Mesodermal cell (in vitro differentiated cells): ENCODE data around the gene AGAP1.
"Not testable (repeated sequence)": the region's sequence is repeated elsewhere in the genome, so short reads cannot be mapped to it uniquely, and the experiment has no call there.

ENCODE experiments used
- H3K27ac ChIP-seq: 2 replicates; pipeline ENCODE4 v1.7.0; 2013; ENCODE audit warnings: mild to moderate bottlenecking, low read depth, low read length, moderate library complexity; ENCODE audit not compliant: severe bottlenecking
- H3K36me3 ChIP-seq: 2 replicates; pipeline ENCODE4 v1.7.1; 2013; ENCODE audit warnings: mild to moderate bottlenecking, low read length, moderate library complexity; ENCODE audit not compliant: control insufficient read depth, insufficient read depth
- H3K4me1 ChIP-seq: one replicate; pipeline ENCODE4 v1.7.1; 2013; ENCODE audit warnings: mild to moderate bottlenecking, low read length; ENCODE audit not compliant: insufficient read depth, control insufficient read depth, poor library complexity, severe bottlenecking
- H3K4me3 ChIP-seq: 2 replicates; pipeline ENCODE4 v1.7.0; 2013; ENCODE audit warnings: low read length, control low read depth, mild to moderate bottlenecking; ENCODE audit not compliant: insufficient read depth, poor library complexity, severe bottlenecking; ENCODE audit errors: extremely low read depth
- H3K9me3 ChIP-seq: 2 replicates; pipeline ENCODE4 v1.7.1; 2013; ENCODE audit warnings: mild to moderate bottlenecking, low read length, moderate library complexity; ENCODE audit not compliant: control insufficient read depth
- WGBS, 2 experiments: methylation state at CpG; one replicate each; pipeline ENCODE4 v1.1.5; 2013; ENCODE audit warnings: missing lambda C conversion rate in 2 of 2; ENCODE audit not compliant: insufficient coverage in 2 of 2; 5-methylcytosine and 5-hydroxymethylcytosine counted together

Gene AGAP1

GRCh38 chr2:236086971-236087465 lies 593.2 kb downstream of the AGAP1 start:
- H3K9me3 ChIP-seq: no peaks in the 10 kb centered on the region
- H3K36me3 ChIP-seq: no peaks in the 10 kb centered on the region
- no peak overlapping the region for H3K4me3 ChIP-seq
- peaks cover 30% of the 10 kb centered on the region for H3K4me1 ChIP-seq
- peak overlapping the region; percentile 66 for H3K27ac ChIP-seq
- WGBS, 2 experiments: 20 to 30% methylated on average over 2 to 6 of the region's 8 CpGs

GRCh38 chr2:236088368-236089057 lies 594.7 kb downstream of the AGAP1 start:
- Histone ChIP-seq H3K9me3 (no peaks in the 10 kb centered on the region), H3K36me3 (no peaks in the 10 kb centered on the region), H3K4me1 (peaks cover 30% of the 10 kb centered on the region), H3K27ac (no peak overlapping the region), H3K4me3 (no peak overlapping the region)
- WGBS, 2 experiments: 97% methylated on average over 2 to 4 of the region's 8 CpGs

GRCh38 chr2:236089271-236090026 lies 595.6 kb downstream of the AGAP1 start:
- Histone ChIP-seq H3K27ac (no peak overlapping the region), H3K4me3 (no peak overlapping the region), H3K36me3 (no peaks in the 10 kb centered on the region), H3K4me1 (peaks cover 30% of the 10 kb centered on the region), H3K9me3 (no peaks in the 10 kb centered on the region)
- WGBS, 2 experiments: 94 to 95% methylated on average over 10 to 12 of the region's 12 CpGs

- H3K27ac ChIP-seq: no peak overlapping the region
- no peaks in the 10 kb centered on the region for H3K36me3 ChIP-seq
- no peaks in the 10 kb centered on the region for H3K9me3 ChIP-seq
- H3K4me3 ChIP-seq: no peak overlapping the region
- H3K4me1 ChIP-seq: peaks cover 30% of the 10 kb centered on the region
- 80 to 93% methylated on average over 1 to 5 of the region's 9 CpGs for WGBS, 2 experiments
Observed at GRCh38 chr2:236090027-236090382, 596.2 kb downstream of the AGAP1 start.

GRCh38 chr2:236090826-236091225 lies 597.0 kb downstream of the AGAP1 start:
- peaks cover 22% of the 10 kb centered on the region for H3K4me1 ChIP-seq
- WGBS, 2 experiments: 95 to 96% methylated on average over 16 of the region's 16 CpGs
- not testable (repeated sequence) for H3K36me3 ChIP-seq, H3K9me3 ChIP-seq, H3K4me3 ChIP-seq, H3K27ac ChIP-seq

GRCh38 chr2:236092714-236093113 lies 598.9 kb downstream of the AGAP1 start:
- peaks cover 6% of the 10 kb centered on the region for H3K4me1 ChIP-seq
- no peaks in the 10 kb centered on the region for H3K9me3 ChIP-seq
- H3K27ac ChIP-seq: no peak overlapping the region
- H3K4me3 ChIP-seq: no peak overlapping the region
- no peaks in the 10 kb centered on the region for H3K36me3 ChIP-seq
- WGBS, 2 experiments: 54 to 55% methylated on average over 2 of the region's 4 CpGs

- Histone ChIP-seq H3K4me3 (no peak overlapping the region), H3K9me3 (no peaks in the 10 kb centered on the region), H3K27ac (no peak overlapping the region), H3K36me3 (no peaks in the 10 kb centered on the region), H3K4me1 (peaks cover 3% of the 10 kb centered on the region)
- 77 to 78% methylated on average over 4 to 5 of the region's 6 CpGs for WGBS, 2 experiments
Observed at GRCh38 chr2:236093134-236093533, 599.3 kb downstream of the AGAP1 start.

- H3K4me1 ChIP-seq: no peaks in the 10 kb centered on the region
- no peak overlapping the region for H3K27ac ChIP-seq
- WGBS, 2 experiments: 89 to 96% methylated on average over 2 of the region's 2 CpGs
- no peaks in the 10 kb centered on the region for H3K36me3 ChIP-seq
- no peaks in the 10 kb centered on the region for H3K9me3 ChIP-seq
- H3K4me3 ChIP-seq: no peak overlapping the region
Observed at GRCh38 chr2:236095504-236095903, 601.7 kb downstream of the AGAP1 start.

GRCh38 chr2:236101311-236101950 lies 607.6 kb downstream of the AGAP1 start:
- H3K36me3 ChIP-seq: no peaks in the 10 kb centered on the region
- no peak overlapping the region for H3K4me3 ChIP-seq
- no peaks in the 10 kb centered on the region for H3K4me1 ChIP-seq
- H3K27ac ChIP-seq: no peak overlapping the region
- H3K9me3 ChIP-seq: no peaks in the 10 kb centered on the region
- WGBS, 2 experiments: 88 to 90% methylated on average over 25 to 28 of the region's 29 CpGs

- no peaks in the 10 kb centered on the region for H3K36me3 ChIP-seq
- H3K4me1 ChIP-seq: peaks cover 7% of the 10 kb centered on the region
- no peaks in the 10 kb centered on the region for H3K9me3 ChIP-seq
- 90 to 93% methylated on average over 7 to 9 of the region's 10 CpGs for WGBS, 2 experiments
- no peak overlapping the region for H3K4me3 ChIP-seq
- no peak overlapping the region for H3K27ac ChIP-seq
Observed at GRCh38 chr2:236102971-236103370, 609.1 kb downstream of the AGAP1 start.
